B cell (primary cell): ENCODE measurements around the gene ABCG2. TPM values are rescaled to one million over a fixed set of nuclear protein-coding genes. Genes with fewer than 3 reads are reported as not detected.

ENCODE experiments used
- ATAC-seq: fragments of 200-7000 bp; cut with Tn5 transposase; one replicate; pipeline ENCODE4 v1.10.0; 2021; ENCODE audit warnings: low read depth, mild to moderate bottlenecking, moderate number of reproducible peaks, moderate library complexity
- CTCF ChIA-PET: fragments of 350-600 bp; sonication (Branson Sonifier 250); formaldehyde crosslinking; loops from one replicate; lab custom pipeline; 2021; ENCODE audit warnings: antibody characterized with exemption, inconsistent platforms; lab: Charles Lee
- POLR2A ChIA-PET: fragments of 350-600 bp; sonication (Branson Sonifier 250); formaldehyde crosslinking; loops from one replicate; lab custom pipeline; 2021; ENCODE audit warnings: antibody characterized with exemption; lab: Charles Lee
- DNase-seq: peaks from one replicate; pipeline ENCODE4 v3.0.0; 2013
- H2AFZ ChIP-seq: 2 replicates; pipeline ENCODE4 v1.6.1; 2012; ENCODE audit warnings: mild to moderate bottlenecking, low read depth, low read length; ENCODE audit not compliant: insufficient read depth, poor library complexity, severe bottlenecking
- H3K27ac ChIP-seq, 2 donors: 1 replicate in 1 of 2; 2 replicates in 1 of 2; pipeline ENCODE4 v1.5.1; 2012 to 2013; ENCODE audit warnings: low read length in 2 of 2, mild to moderate bottlenecking in 2 of 2, moderate library complexity in 1 of 2
- H3K27me3 ChIP-seq, 4 experiments: fragments of 200-600 bp in 1 of 4; sonication (generic) in 1 of 4; replicated peaks in 1 of 4; 1 replicate in 2 of 4; 2 replicates in 2 of 4; pipeline versions ENCODE4 v1.6.1 to v1.7.0; 2013 to 2016; ENCODE audit warnings: low read length in 3 of 4, mild to moderate bottlenecking in 2 of 4, mixed read lengths in 1 of 4, moderate library complexity in 1 of 4; ENCODE audit not compliant: insufficient read depth in 4 of 4, control insufficient read depth in 3 of 4; ENCODE audit errors: control extremely low read depth in 1 of 4
- H3K36me3 ChIP-seq, 2 experiments: replicated peaks in 1 of 2; 1 replicate in 1 of 2; 2 replicates in 1 of 2; pipeline versions ENCODE4 v1.6.1 to v1.7.1; 2013; ENCODE audit warnings: low read length in 1 of 2; ENCODE audit not compliant: insufficient read depth in 2 of 2, control insufficient read depth in 1 of 2; ENCODE audit errors: control extremely low read depth in 1 of 2, extremely low read depth in 1 of 2
- H3K4me1 ChIP-seq, 2 donors: fragments of 200-600 bp in 1 of 2; sonication (generic) in 1 of 2; 1 replicate in 1 of 2; 2 replicates in 1 of 2; pipeline versions ENCODE4 v1.5.1 to v1.6.1; 2013 to 2017; ENCODE audit warnings: low read length in 2 of 2; ENCODE audit not compliant: control insufficient read depth in 2 of 2, insufficient read depth in 2 of 2
- H3K4me2 ChIP-seq: replicated peaks from 2 replicates; pipeline ENCODE3; 2012; ENCODE audit warnings: mild to moderate bottlenecking, low read depth, low read length; ENCODE audit not compliant: poor library complexity, severe bottlenecking
- H3K4me3 ChIP-seq, 5 experiments: fragments of 200-600 bp in 1 of 5; sonication (generic) in 1 of 5; 1 replicate in 3 of 5; 2 replicates in 2 of 5; pipeline versions ENCODE4 v1.5.1 to v1.7.0; 2011 to 2016; ENCODE audit warnings: low read length in 4 of 5, mild to moderate bottlenecking in 4 of 5, low read depth in 2 of 5, control low read depth in 1 of 5, moderate library complexity in 1 of 5; ENCODE audit not compliant: insufficient read depth in 1 of 5; ENCODE audit errors: control extremely low read depth in 1 of 5, extremely low read depth in 1 of 5
- H3K79me2 ChIP-seq: fragments of 200-600 bp; sonication (generic); one replicate; pipeline ENCODE4 v1.6.0; 2016; ENCODE audit warnings: low read length; ENCODE audit not compliant: control insufficient read depth, insufficient read depth
- H3K9ac ChIP-seq: fragments of 200-600 bp; sonication (generic); 2 replicates; pipeline ENCODE4 v1.6.1; 2017; ENCODE audit warnings: mild to moderate bottlenecking, low read length, moderate library complexity
- H3K9me3 ChIP-seq, 3 donors: one replicate each; pipeline versions ENCODE4 v1.6.1 to v1.7.1; 2013; ENCODE audit warnings: low read length in 2 of 3; ENCODE audit not compliant: control insufficient read depth in 2 of 3, insufficient read depth in 1 of 3; ENCODE audit errors: control extremely low read depth in 1 of 3
- H4K20me1 ChIP-seq: 2 replicates; pipeline ENCODE4 v1.6.0; 2012; ENCODE audit warnings: mild to moderate bottlenecking, low read length; ENCODE audit not compliant: insufficient read depth, control insufficient read depth, poor library complexity, severe bottlenecking
- H3K27ac Mint-ChIP-seq: one replicate; pipeline ENCODE4 v1.8.0; 2021; ENCODE audit warnings: mixed read lengths
- H3K27me3 Mint-ChIP-seq: one replicate; pipeline ENCODE4 v1.8.0; 2021; ENCODE audit warnings: mixed read lengths
- H3K4me1 Mint-ChIP-seq: one replicate; pipeline ENCODE4 v1.8.0; 2021; ENCODE audit warnings: mixed read lengths
- H3K4me3 Mint-ChIP-seq: one replicate; pipeline ENCODE4 v1.8.0; 2021; ENCODE audit warnings: mixed read lengths
- H3K9me3 Mint-ChIP-seq: one replicate; pipeline ENCODE4 v1.8.0; 2022; ENCODE audit warnings: mixed read lengths; ENCODE audit not compliant: insufficient read depth
- EZH2 ChIP-seq: IDR thresholded peaks from 2 replicates; pipeline ENCODE4 v1.6.1; 2012; ENCODE audit warnings: borderline replicate concordance, low read depth, mild to moderate bottlenecking, moderate library complexity, low read length; ENCODE audit not compliant: insufficient read depth, poor library complexity, severe bottlenecking
- WGBS: methylation state at CpG from one replicate; pipeline ENCODE4 v1.1.5; 2013; ENCODE audit warnings: missing lambda C conversion rate; ENCODE audit not compliant: insufficient coverage; 5-methylcytosine and 5-hydroxymethylcytosine counted together
- intact Hi-C: fragments of 100-400 bp; cut with micrococcal nuclease; formaldehyde crosslinking; loops from one replicate; pipeline ENCODE4 v1.10.0; 2022
- polyA plus RNA-seq: library from polyadenylated mRNA; depleted of rRNA; stranded (reverse); fragments of >200 nt; gene quantifications from 2 replicates; pipeline ENCODE4 v1.2.3, GENCODE V29; 2012
- total RNA-seq, 2 donors: library from RNA; stranded (reverse); fragments of 120-200 nt in 1 of 2; gene quantifications; 1 replicate in 1 of 2; 2 replicates in 1 of 2; pipeline versions ENCODE4 v1.2.3 to v1.2.4, GENCODE V29; 2013 to 2022
- TF ChIP-seq, protein P1 (sequence below): fragments of 200-600 bp; IDR thresholded peaks from one replicate; pipeline ENCODE4 v1.8.0; 2022; ENCODE audit warnings: antibody characterized with exemption, mild to moderate bottlenecking

The ABCG2 gene
- total and polyA plus RNA-seq, 2 donors (not counting 1 experiment from before 2014, with no cell fraction given), result 0.01 TPM; not detected in 1

DNA sequence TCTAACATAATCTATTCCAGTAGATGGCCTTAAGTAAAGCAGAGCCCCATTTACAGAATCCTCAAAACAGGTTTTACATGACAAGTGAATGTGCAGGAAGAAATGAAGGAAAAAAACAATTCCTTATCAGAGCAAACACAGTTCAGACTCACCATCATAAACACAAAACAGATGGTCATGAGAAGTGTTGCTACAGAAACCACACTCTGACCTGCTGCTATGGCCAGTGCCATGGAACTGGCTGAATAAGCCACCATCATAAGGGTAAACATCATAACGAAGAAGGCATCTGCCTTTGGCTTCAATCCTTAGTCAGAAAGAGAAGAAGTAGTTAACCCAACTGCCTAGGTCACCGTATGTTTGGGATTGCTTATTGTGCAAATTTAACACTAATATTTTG lies 61.1 kb downstream of the ABCG2 start:
- ATAC-seq (no peak), DNase-seq (no peak)
- Mint-ChIP-seq H3K4me1 (no peaks in the 10 kb centered on the region), H3K9me3 (no peaks in the 10 kb centered on the region), H3K27ac (no peak overlapping the region), H3K4me3 (no peak overlapping the region), H3K27me3 (no peaks in the 10 kb centered on the region)
- H3K79me2 ChIP-seq, result no peaks in the 10 kb centered on the region
- CTCF ChIA-PET, result no interaction called here
- no CpG with 5 or more reads among the region's 2 CpGs for WGBS
- TF ChIP-seq, protein P1, sequence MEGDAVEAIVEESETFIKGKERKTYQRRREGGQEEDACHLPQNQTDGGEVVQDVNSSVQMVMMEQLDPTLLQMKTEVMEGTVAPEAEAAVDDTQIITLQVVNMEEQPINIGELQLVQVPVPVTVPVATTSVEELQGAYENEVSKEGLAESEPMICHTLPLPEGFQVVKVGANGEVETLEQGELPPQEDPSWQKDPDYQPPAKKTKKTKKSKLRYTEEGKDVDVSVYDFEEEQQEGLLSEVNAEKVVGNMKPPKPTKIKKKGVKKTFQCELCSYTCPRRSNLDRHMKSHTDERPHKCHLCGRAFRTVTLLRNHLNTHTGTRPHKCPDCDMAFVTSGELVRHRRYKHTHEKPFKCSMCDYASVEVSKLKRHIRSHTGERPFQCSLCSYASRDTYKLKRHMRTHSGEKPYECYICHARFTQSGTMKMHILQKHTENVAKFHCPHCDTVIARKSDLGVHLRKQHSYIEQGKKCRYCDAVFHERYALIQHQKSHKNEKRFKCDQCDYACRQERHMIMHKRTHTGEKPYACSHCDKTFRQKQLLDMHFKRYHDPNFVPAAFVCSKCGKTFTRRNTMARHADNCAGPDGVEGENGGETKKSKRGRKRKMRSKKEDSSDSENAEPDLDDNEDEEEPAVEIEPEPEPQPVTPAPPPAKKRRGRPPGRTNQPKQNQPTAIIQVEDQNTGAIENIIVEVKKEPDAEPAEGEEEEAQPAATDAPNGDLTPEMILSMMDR, result no peak
- TF ChIP-seq EZH2, result no peak
- no peak overlapping the region for H3K4me3 ChIP-seq
- no peaks in the 10 kb centered on the region for H3K9me3 ChIP-seq
- POLR2A ChIA-PET, result no interaction called here
- no peak overlapping the region for H3K27ac ChIP-seq
- intact Hi-C loops, result no loop called here
- H3K27me3 ChIP-seq, result no peaks in the 10 kb centered on the region
- no peaks in the 10 kb centered on the region for H3K4me1 ChIP-seq
- H2AFZ ChIP-seq, result no peak overlapping the region
- no peaks in the 10 kb centered on the region for H3K36me3 ChIP-seq
- H3K9ac ChIP-seq, result no peak overlapping the region
- no peak overlapping the region for H3K4me2 ChIP-seq
- no peaks in the 10 kb centered on the region for H4K20me1 ChIP-seq

DNA sequence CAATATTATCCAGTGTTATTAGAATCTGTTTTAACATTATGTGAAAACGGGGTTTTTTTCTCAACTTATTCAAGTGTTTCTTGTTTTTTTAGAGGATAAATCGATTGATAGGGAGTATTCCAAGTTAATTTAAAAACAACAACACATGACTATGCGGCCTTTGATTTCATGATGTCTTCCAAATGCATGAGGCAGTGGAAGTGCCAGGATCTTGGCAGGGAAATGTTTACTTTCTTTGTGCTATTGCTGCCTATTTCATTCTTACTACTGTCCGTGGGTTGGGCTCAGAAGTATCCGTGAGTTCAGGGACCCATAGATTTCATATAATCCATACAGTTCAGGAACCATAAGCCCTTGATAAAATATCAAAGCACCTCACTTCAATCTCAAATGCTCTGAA lies 64.6 kb downstream of the ABCG2 start:
- H3K27me3 ChIP-seq, result no peaks in the 10 kb centered on the region
- no peak overlapping the region for H3K9ac ChIP-seq
- no peaks in the 10 kb centered on the region for H3K4me1 Mint-ChIP-seq
- no peak overlapping the region for H3K27ac ChIP-seq
- H3K27ac Mint-ChIP-seq, result no peak overlapping the region
- ChIA-PET POLR2A (no interaction called here), CTCF (no interaction called here)
- no peaks in the 10 kb centered on the region for H3K9me3 ChIP-seq
- H3K9me3 Mint-ChIP-seq, result no peaks in the 10 kb centered on the region
- no peaks in the 10 kb centered on the region for H3K36me3 ChIP-seq
- H3K4me2 ChIP-seq, result no peak overlapping the region
- TF ChIP-seq EZH2, result no peak
- TF ChIP-seq, protein P1, result no peak
- no peaks in the 10 kb centered on the region for H4K20me1 ChIP-seq
- DNase-seq, result no peak
- WGBS, result 100% methylated on average over 1 of the region's 5 CpGs
- no peaks in the 10 kb centered on the region for H3K27me3 Mint-ChIP-seq
- no peak overlapping the region for H2AFZ ChIP-seq
- H3K79me2 ChIP-seq, result no peaks in the 10 kb centered on the region
- H3K4me1 ChIP-seq, result no peaks in the 10 kb centered on the region
- no peak overlapping the region for H3K4me3 ChIP-seq
- no peak for ATAC-seq
- intact Hi-C loops, result no loop called here
- H3K4me3 Mint-ChIP-seq, result no peak overlapping the region
